NCI-H1417 (cell line): ENCODE data around the gene HHAT.

Experiments used
- DNase-seq, 3 experiments: peaks; one replicate each; lab custom pipeline; 2025; lab: John Stamatoyannopoulos, UW

HHAT gene

GRCh38 chr1:210598135-210598652 lies 269.5 kb downstream of the HHAT start:
- no peak for DNase-seq

- no peak for DNase-seq
Observed at GRCh38 chr1:210600421-210601159, 271.9 kb downstream of the HHAT start.

GRCh38 chr1:210603123-210603522 lies 274.4 kb downstream of the HHAT start:
- no peak for DNase-seq

GRCh38 chr1:210605099-210605498 lies 276.4 kb downstream of the HHAT start:
- no peak for DNase-seq

GRCh38 chr1:210607361-210607760 lies 278.7 kb downstream of the HHAT start:
- no peak for DNase-seq

GRCh38 chr1:210608767-210609166 lies 280.1 kb downstream of the HHAT start:
- no peak for DNase-seq

- no peak for DNase-seq
Observed at GRCh38 chr1:210616356-210616755, 287.7 kb downstream of the HHAT start.

- no peak for DNase-seq
Observed at GRCh38 chr1:210617293-210617692, 288.6 kb downstream of the HHAT start.

- no peak for DNase-seq
Observed at GRCh38 chr1:210618369-210618768, 289.7 kb downstream of the HHAT start.

GRCh38 chr1:210620867-210621488 lies 292.3 kb downstream of the HHAT start:
- DNase-seq = peak in 2 of 3 experiments; percentile 10 to 60

GRCh38 chr1:210621712-210622111 lies 293.0 kb downstream of the HHAT start:
- no peak for DNase-seq

GRCh38 chr1:210624722-210625121 lies 296.0 kb downstream of the HHAT start:
- no peak for DNase-seq

- DNase-seq = no peak
Observed at GRCh38 chr1:210625715-210626114, 297.0 kb downstream of the HHAT start.

- DNase-seq = no peak
Observed at GRCh38 chr1:210626341-210626740, 297.6 kb downstream of the HHAT start.

GRCh38 chr1:210627755-210628154 lies 299.1 kb downstream of the HHAT start:
- DNase-seq = peak in 2 of 3 experiments; percentile 9 to 35

- DNase-seq = no peak
Observed at GRCh38 chr1:210629276-210629675, 300.6 kb downstream of the HHAT start.

- no peak for DNase-seq
Observed at GRCh38 chr1:210631399-210631798, 302.7 kb downstream of the HHAT start.

- DNase-seq = no peak
Observed at GRCh38 chr1:210633140-210633539, 304.4 kb downstream of the HHAT start.

- DNase-seq = peak in 2 of 3 experiments; percentile 27 to 64
Observed at GRCh38 chr1:210633636-210634035, 304.9 kb downstream of the HHAT start.

GRCh38 chr1:210635108-210635507 lies 306.4 kb downstream of the HHAT start:
- no peak for DNase-seq

- DNase-seq = peak in 1 of 3 experiments; percentile 28
Observed at GRCh38 chr1:210641582-210641981, 312.9 kb downstream of the HHAT start.

- no peak for DNase-seq
Observed at GRCh38 chr1:210645582-210646257, 317.0 kb downstream of the HHAT start.

GRCh38 chr1:210646258-210646616 lies 317.5 kb downstream of the HHAT start:
- DNase-seq = no peak
